Right ventricle myocardium superior (tissue), 1 donor: ENCODE data around the gene ZNF2. TPM values are rescaled to one million over a fixed set of nuclear protein-coding genes. Genes with fewer than 3 reads are reported as not detected.
A peak's percentile ranks its signal among the peaks of the same experiment; 100 is the strongest.

Experiments
- ATAC-seq: fragments of 200-7000 bp; cut with Tn5 transposase; one replicate; pipeline ENCODE4 v1.9.1; 2020; ENCODE audit warnings: mild to moderate bottlenecking; ENCODE audit not compliant: poor library complexity
- DNase-seq: peaks from one replicate; pipeline ENCODE4 v3.0.0-alpha.2; 2020
- intact Hi-C: fragments of 100-400 bp; cut with DNase I; formaldehyde crosslinking; loops from one replicate; pipeline ENCODE4 v1.11.2; 2022
- long read RNA-seq: library from polyadenylated mRNA; unstranded; transcript quantifications from one replicate; pipeline ENCODE4 v2.0.0, GENCODE V29; 2021
- total RNA-seq: library from RNA; stranded (reverse); fragmentation: NEBNext Ultra II Directional; extraction: Animal tissue kit (Norgen Biotek cat#: 25700); gene quantifications from one replicate; pipeline ENCODE4 v1.2.1, GENCODE V29; 2021
- donor health status: DM: no; HTN: yes; CAD: no; lungs with severe emphysema.

Gene ZNF2
- total RNA-seq = 5.0 TPM
- long read RNA-seq, transcript ZNF2-203 (5 exons, 2,601 nt) = major isoform, 6 of 7 reads
- long read RNA-seq, partial matches to known transcripts = 0 of 7 reads
- long read RNA-seq, other reads (novel, unspliced or antisense) = 1 of 7 reads

GRCh38 chr2:95165371-95166064 lies at the start of gene ZNF2:
TSS of gene ZNF2 (plus strand) at chr2:95165809. CDS start at chr2:95176227, 10,418 bp downstream.
- intact Hi-C loops = no loop called here
- DNase-seq (peak; percentile 99), ATAC-seq (peak; percentile 99)

GRCh38 chr2:95121093-95121406 lies 44.6 kb upstream of the ZNF2 start:
- DNase-seq (no peak), ATAC-seq (peak; percentile 3)
- intact Hi-C loops = no loop called here

GRCh38 chr2:95121407-95122196 lies 44.0 kb upstream of the ZNF2 start, which contains the start of gene MRPS5:
TSS of gene MRPS5 (minus strand) at chr2:95121808. CDS start at chr2:95121791, 17 bp downstream.
- peak; percentile 99 for ATAC-seq
- intact Hi-C loops = no loop called here
- DNase-seq = peak; percentile 93

- ATAC-seq (no peak), DNase-seq (no peak)
- intact Hi-C loops = no loop called here
These were observed 43.4 kb upstream of the ZNF2 start for GRCh38 chr2:95122197-95122551.

- DNase-seq (no peak), ATAC-seq (no peak)
- intact Hi-C loops = no loop called here
These were observed 26.9 kb upstream of the ZNF2 start for GRCh38 chr2:95138702-95139101.

GRCh38 chr2:95143838-95144237 lies 21.8 kb upstream of the ZNF2 start:
- ATAC-seq (no peak), DNase-seq (no peak)
- intact Hi-C loops = no loop called here

GRCh38 chr2:95149397-95149984 lies 16.1 kb upstream of the ZNF2 start:
- intact Hi-C loops = no loop called here
- no peak for DNase-seq
- ATAC-seq = no peak

GRCh38 chr2:95158441-95158840 lies 7.2 kb upstream of the ZNF2 start:
- DNase-seq = no peak
- intact Hi-C loops = no loop called here
- ATAC-seq = no peak

- intact Hi-C loops = no loop called here
- ATAC-seq = peak; percentile 70
These were observed 6.6 kb upstream of the ZNF2 start for GRCh38 chr2:95158891-95159619.

GRCh38 chr2:95159690-95160449 lies 5.7 kb upstream of the ZNF2 start, which contains the start of gene ZNF514:
TSS of gene ZNF514 (minus strand) at chr2:95159848. CDS start at chr2:95153253, 6,595 bp downstream.
- intact Hi-C loops = no loop called here
- ATAC-seq = peak; percentile 96
- DNase-seq = peak; percentile 92

More at GRCh38 chr2:95158891-95159619, 6.6 kb upstream of the ZNF2 start:
- peak; percentile 69 for DNase-seq

- DNase-seq = no peak
- intact Hi-C loops = no loop called here
- no peak for ATAC-seq
These were observed 609 bp upstream of the ZNF2 start for GRCh38 chr2:95165030-95165370.

- no peak for ATAC-seq
- no peak for DNase-seq
- intact Hi-C loops = no loop called here
These were observed 605 bp downstream of the ZNF2 start for GRCh38 chr2:95166065-95166763.

GRCh38 chr2:95171902-95172301 lies 6.3 kb downstream of the ZNF2 start:
- ATAC-seq = no peak
- intact Hi-C loops = no loop called here
- no peak for DNase-seq

GRCh38 chr2:95174031-95174542 lies 8.5 kb downstream of the ZNF2 start:
- no peak for DNase-seq
- ATAC-seq = no peak
- intact Hi-C loops = no loop called here

- intact Hi-C loops = no loop called here
- peak; percentile 91 for ATAC-seq
- peak; percentile 66 for DNase-seq
These were observed 13.8 kb downstream of the ZNF2 start for GRCh38 chr2:95179451-95179850.

GRCh38 chr2:95181774-95182173 lies 16.2 kb downstream of the ZNF2 start:
- ATAC-seq = no peak
- intact Hi-C loops = no loop called here
- no peak for DNase-seq

- ATAC-seq (no peak), DNase-seq (no peak)
- intact Hi-C loops = no loop called here
These were observed 19.6 kb downstream of the ZNF2 start for GRCh38 chr2:95185197-95185596.

- ATAC-seq (no peak), DNase-seq (no peak)
These were observed 20.4 kb downstream of the ZNF2 start for GRCh38 chr2:95185973-95186372.

More at GRCh38 chr2:95185973-95186372, 20.4 kb downstream of the ZNF2 start:
- intact Hi-C loops = no loop called here
